Neural cell (in vitro differentiated cells): ENCODE data around the gene HORMAD2. TPM values are rescaled to one million over a fixed set of nuclear protein-coding genes. Genes with fewer than 3 reads are reported as not detected.

ENCODE experiments used
- H2AFZ ChIP-seq: fragments of 200-600, 300-800 bp; sonication (generic), shearing (Covaris generic); 2 replicates; pipeline ENCODE4 v1.6.0; 2014; ENCODE audit warnings: low read depth, mild to moderate bottlenecking, antibody characterized with exemption, low read length, moderate library complexity
- H3F3A ChIP-seq: fragments of 200-600 bp; shearing (Covaris generic); 2 replicates; pipeline ENCODE4 v1.6.1; 2016; ENCODE audit warnings: mild to moderate bottlenecking, moderate library complexity, mixed read lengths, antibody characterized with exemption, low read length; ENCODE audit not compliant: insufficient read depth, poor library complexity, severe bottlenecking
- H3K27ac ChIP-seq: fragments of 200-600, 300-800 bp; sonication (generic), shearing (Covaris generic); 2 replicates; pipeline ENCODE4 v1.5.1; 2014; ENCODE audit warnings: mild to moderate bottlenecking, low read length, moderate library complexity
- H3K27me3 ChIP-seq: fragments of 300-800, 200-600 bp; sonication (generic), shearing (Covaris generic); 2 replicates; pipeline ENCODE4 v1.6.0; 2014; ENCODE audit warnings: mild to moderate bottlenecking, low read depth, low read length, moderate library complexity; ENCODE audit not compliant: insufficient read depth
- H3K36me3 ChIP-seq: fragments of 300-800, 200-600 bp; sonication (generic), shearing (Covaris generic); 2 replicates; pipeline ENCODE4 v1.5.1; 2014; ENCODE audit warnings: mild to moderate bottlenecking, antibody characterized with exemption, low read length, moderate library complexity; ENCODE audit not compliant: insufficient read depth
- H3K4me2 ChIP-seq: fragments of 300-800, 200-600 bp; sonication (generic), shearing (Covaris generic); 2 replicates; pipeline ENCODE4 v1.6.0; 2014; ENCODE audit warnings: mild to moderate bottlenecking, low read length
- H3K4me3 ChIP-seq: fragments of 300-800, 200-600 bp; sonication (generic), shearing (Covaris generic); 2 replicates; pipeline ENCODE4 v1.5.1; 2014; ENCODE audit warnings: mild to moderate bottlenecking, low read length, moderate library complexity
- H3K79me2 ChIP-seq: fragments of 200-600 bp; shearing (Covaris generic); replicated peaks from 2 replicates; pipeline ENCODE4 v1.6.0; 2014; ENCODE audit warnings: mild to moderate bottlenecking, low read length, moderate library complexity; ENCODE audit not compliant: insufficient read depth
- H3K9ac ChIP-seq: fragments of 300-800, 200-600 bp; sonication (generic), shearing (Covaris generic); 2 replicates; pipeline ENCODE4 v1.6.1; 2016; ENCODE audit warnings: mild to moderate bottlenecking, low read length, mixed read lengths
- H3K9me2 ChIP-seq: fragments of 200-600 bp; shearing (Covaris generic); 2 replicates; pipeline ENCODE4 v1.6.1; 2016; ENCODE audit warnings: mild to moderate bottlenecking, low read length, mixed read lengths; ENCODE audit not compliant: insufficient read depth
- H3K9me3 ChIP-seq: fragments of 200-600, 300-800 bp; sonication (generic), shearing (Covaris generic); 2 replicates; pipeline ENCODE4 v1.6.1; 2016; ENCODE audit warnings: mild to moderate bottlenecking, mixed run types, low read length, moderate library complexity, mixed read lengths
- H4K20me1 ChIP-seq: fragments of 200-600 bp; shearing (Covaris generic); 2 replicates; pipeline ENCODE4 v1.6.1; 2016; ENCODE audit warnings: mild to moderate bottlenecking, mixed run types; ENCODE audit not compliant: insufficient read depth
- EP300 ChIP-seq: fragments of 450-650 bp; conservative IDR thresholded peaks from 2 replicates; pipeline ENCODE4 v1.6.1; 2014; ENCODE audit warnings: antibody characterized with exemption, mild to moderate bottlenecking, moderate library complexity; ENCODE audit not compliant: poor library complexity, severe bottlenecking
- EZH2 ChIP-seq: fragments of 200-600, 300-800 bp; shearing (Covaris generic), sonication (generic); IDR thresholded peaks from 2 replicates; pipeline ENCODE4 v1.6.1; 2014; ENCODE audit warnings: antibody characterized with exemption, low read length, borderline replicate concordance, mild to moderate bottlenecking; ENCODE audit not compliant: insufficient read depth, poor library complexity, severe bottlenecking
- MXI1 ChIP-seq: fragments of 450-650 bp; conservative IDR thresholded peaks from 2 replicates; pipeline ENCODE4 v1.6.1; 2014; ENCODE audit warnings: antibody characterized with exemption, mild to moderate bottlenecking; ENCODE audit not compliant: poor library complexity, severe bottlenecking
- POLR2AphosphoS5 ChIP-seq: IDR thresholded peaks from 2 replicates; pipeline ENCODE4 v1.6.1; 2012
- RAD21 ChIP-seq: fragments of 450-650 bp; conservative IDR thresholded peaks from 2 replicates; pipeline ENCODE4 v1.6.1; 2014; ENCODE audit warnings: antibody characterized with exemption, mild to moderate bottlenecking, moderate library complexity
- SMC3 ChIP-seq: fragments of 450-650 bp; conservative IDR thresholded peaks from 2 replicates; pipeline ENCODE4 v1.6.1; 2014; ENCODE audit warnings: antibody characterized with exemption, mild to moderate bottlenecking, moderate library complexity; ENCODE audit not compliant: poor library complexity
- TAF1 ChIP-seq: IDR thresholded peaks from 2 replicates; pipeline ENCODE4 v1.6.1; 2012; ENCODE audit warnings: low read depth
- polyA plus RNA-seq: library from polyadenylated mRNA; depleted of rRNA; stranded (reverse); fragments of >200 nt; gene quantifications from 2 replicates; pipeline ENCODE4 v1.2.3, GENCODE V29; 2014
- TF ChIP-seq, protein P1 (sequence below): fragments of 450-650 bp; IDR thresholded peaks from 2 replicates; pipeline ENCODE4 v1.5.1; 2014; ENCODE audit warnings: antibody characterized with exemption, mild to moderate bottlenecking, moderate library complexity; ENCODE audit not compliant: poor library complexity, severe bottlenecking
- TF ChIP-seq, protein P2 (sequence below): IDR thresholded peaks from 2 replicates; pipeline ENCODE4 v1.6.1; 2012; ENCODE audit warnings: borderline replicate concordance

HORMAD2 gene
- polyA plus RNA-seq, 1 donor from 2014 or later: 1.2 TPM

DNA sequence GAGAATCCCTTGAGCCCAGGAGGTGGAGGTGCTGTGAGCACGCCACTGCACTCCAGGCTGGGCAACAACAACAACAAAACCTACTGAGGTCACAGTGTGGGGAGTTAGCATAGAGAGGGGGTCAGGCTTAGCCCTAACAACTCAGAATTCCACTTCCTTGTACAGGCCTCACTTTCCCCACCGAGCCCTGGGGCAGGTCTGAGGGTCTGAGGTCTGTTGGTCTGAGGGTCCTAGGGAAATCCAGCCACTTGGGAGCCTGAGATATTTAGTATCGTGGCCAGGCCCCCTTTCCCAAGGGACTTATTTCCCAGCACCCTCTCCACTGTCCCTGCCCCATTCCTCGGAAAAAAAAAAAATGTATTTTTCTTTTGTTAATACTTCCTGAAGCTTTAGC lies 34.8 kb upstream of the HORMAD2 start:
- Histone ChIP-seq H3K27ac (no peak overlapping the region), H3K36me3 (no peaks in the 10 kb centered on the region), H3K9me3 (peaks cover 3% of the 10 kb centered on the region), H3K9me2 (no peaks in the 10 kb centered on the region), H3K4me2 (no peak overlapping the region), H3K4me3 (no peak overlapping the region), H4K20me1 (no peaks in the 10 kb centered on the region), H3K9ac (no peak overlapping the region), H3K79me2 (no peaks in the 10 kb centered on the region), H3K27me3 (no peaks in the 10 kb centered on the region), H3F3A (no peaks in the 10 kb centered on the region), H2AFZ (no peak overlapping the region)
- TF ChIP-seq MXI1: no peak
- no peak for TF ChIP-seq SMC3
- TF ChIP-seq POLR2AphosphoS5: no peak
- TF ChIP-seq, protein P1, sequence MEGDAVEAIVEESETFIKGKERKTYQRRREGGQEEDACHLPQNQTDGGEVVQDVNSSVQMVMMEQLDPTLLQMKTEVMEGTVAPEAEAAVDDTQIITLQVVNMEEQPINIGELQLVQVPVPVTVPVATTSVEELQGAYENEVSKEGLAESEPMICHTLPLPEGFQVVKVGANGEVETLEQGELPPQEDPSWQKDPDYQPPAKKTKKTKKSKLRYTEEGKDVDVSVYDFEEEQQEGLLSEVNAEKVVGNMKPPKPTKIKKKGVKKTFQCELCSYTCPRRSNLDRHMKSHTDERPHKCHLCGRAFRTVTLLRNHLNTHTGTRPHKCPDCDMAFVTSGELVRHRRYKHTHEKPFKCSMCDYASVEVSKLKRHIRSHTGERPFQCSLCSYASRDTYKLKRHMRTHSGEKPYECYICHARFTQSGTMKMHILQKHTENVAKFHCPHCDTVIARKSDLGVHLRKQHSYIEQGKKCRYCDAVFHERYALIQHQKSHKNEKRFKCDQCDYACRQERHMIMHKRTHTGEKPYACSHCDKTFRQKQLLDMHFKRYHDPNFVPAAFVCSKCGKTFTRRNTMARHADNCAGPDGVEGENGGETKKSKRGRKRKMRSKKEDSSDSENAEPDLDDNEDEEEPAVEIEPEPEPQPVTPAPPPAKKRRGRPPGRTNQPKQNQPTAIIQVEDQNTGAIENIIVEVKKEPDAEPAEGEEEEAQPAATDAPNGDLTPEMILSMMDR: no peak
- TF ChIP-seq, protein P2, sequence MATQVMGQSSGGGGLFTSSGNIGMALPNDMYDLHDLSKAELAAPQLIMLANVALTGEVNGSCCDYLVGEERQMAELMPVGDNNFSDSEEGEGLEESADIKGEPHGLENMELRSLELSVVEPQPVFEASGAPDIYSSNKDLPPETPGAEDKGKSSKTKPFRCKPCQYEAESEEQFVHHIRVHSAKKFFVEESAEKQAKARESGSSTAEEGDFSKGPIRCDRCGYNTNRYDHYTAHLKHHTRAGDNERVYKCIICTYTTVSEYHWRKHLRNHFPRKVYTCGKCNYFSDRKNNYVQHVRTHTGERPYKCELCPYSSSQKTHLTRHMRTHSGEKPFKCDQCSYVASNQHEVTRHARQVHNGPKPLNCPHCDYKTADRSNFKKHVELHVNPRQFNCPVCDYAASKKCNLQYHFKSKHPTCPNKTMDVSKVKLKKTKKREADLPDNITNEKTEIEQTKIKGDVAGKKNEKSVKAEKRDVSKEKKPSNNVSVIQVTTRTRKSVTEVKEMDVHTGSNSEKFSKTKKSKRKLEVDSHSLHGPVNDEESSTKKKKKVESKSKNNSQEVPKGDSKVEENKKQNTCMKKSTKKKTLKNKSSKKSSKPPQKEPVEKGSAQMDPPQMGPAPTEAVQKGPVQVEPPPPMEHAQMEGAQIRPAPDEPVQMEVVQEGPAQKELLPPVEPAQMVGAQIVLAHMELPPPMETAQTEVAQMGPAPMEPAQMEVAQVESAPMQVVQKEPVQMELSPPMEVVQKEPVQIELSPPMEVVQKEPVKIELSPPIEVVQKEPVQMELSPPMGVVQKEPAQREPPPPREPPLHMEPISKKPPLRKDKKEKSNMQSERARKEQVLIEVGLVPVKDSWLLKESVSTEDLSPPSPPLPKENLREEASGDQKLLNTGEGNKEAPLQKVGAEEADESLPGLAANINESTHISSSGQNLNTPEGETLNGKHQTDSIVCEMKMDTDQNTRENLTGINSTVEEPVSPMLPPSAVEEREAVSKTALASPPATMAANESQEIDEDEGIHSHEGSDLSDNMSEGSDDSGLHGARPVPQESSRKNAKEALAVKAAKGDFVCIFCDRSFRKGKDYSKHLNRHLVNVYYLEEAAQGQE: no peak
- no peak for TF ChIP-seq TAF1
- TF ChIP-seq EZH2: no peak
- TF ChIP-seq RAD21: no peak
- no peak for TF ChIP-seq EP300

DNA sequence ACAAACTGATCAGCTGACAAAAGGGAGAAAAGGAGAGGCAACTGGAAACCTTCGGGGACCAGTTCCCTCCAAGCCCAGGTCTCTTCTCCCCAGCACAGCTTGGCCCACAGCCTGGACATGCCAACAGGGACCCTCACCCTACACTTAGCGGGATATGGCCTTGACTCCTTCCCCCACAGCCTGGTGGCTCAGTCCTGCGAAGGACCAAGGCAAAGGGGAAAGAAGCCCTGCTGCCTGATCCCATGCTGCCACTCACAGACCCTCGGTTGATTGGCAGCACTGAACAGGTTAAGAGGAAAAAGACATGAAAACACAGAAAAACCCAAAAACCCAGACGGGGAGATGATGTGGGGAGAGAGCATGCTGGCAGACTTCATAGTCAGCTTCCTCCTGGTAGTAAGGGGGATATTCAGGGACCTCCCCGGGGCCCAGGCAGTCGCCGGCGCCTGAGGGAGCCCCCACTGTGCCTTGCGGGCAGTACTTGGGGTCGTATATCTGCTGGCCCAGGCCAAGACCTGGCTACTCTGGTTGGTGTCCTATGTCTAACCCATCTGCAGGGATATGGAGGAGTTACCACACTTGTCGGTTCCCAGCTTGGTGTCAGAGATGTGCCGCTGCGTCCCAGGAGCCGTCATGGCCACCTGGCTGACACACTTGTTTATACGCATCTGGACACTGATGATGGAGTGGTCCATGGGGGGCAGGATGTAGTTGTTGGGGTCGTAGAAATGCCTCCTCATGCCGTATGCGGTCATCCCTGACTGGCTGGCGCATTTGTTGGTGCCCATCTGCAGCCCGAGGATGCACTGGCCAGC lies 34.2 kb upstream of the HORMAD2 start:
- Histone ChIP-seq H3K36me3 (no peaks in the 10 kb centered on the region), H3K27me3 (no peaks in the 10 kb centered on the region), H3K27ac (no peak overlapping the region), H2AFZ (no peak overlapping the region), H4K20me1 (no peaks in the 10 kb centered on the region), H3K9me3 (peaks cover 3% of the 10 kb centered on the region), H3F3A (no peaks in the 10 kb centered on the region), H3K9me2 (no peaks in the 10 kb centered on the region), H3K4me2 (no peak overlapping the region), H3K79me2 (no peaks in the 10 kb centered on the region), H3K9ac (no peak overlapping the region), H3K4me3 (no peak overlapping the region)
- TF ChIP-seq TAF1 (no peak), MXI1 (no peak), SMC3 (no peak), EZH2 (no peak), EP300 (no peak), RAD21 (no peak), POLR2AphosphoS5 (no peak)
- TF ChIP-seq, protein P1: no peak
- TF ChIP-seq, protein P2: no peak
